NCI-H446 treated with DMSO at 0.1 percent for 48 hours (cell line): ENCODE results near the gene SLC8B1.

Experiments
- DNase-seq: peaks from one replicate; lab custom pipeline; 2025; lab: John Stamatoyannopoulos, UW

Gene SLC8B1

DNA sequence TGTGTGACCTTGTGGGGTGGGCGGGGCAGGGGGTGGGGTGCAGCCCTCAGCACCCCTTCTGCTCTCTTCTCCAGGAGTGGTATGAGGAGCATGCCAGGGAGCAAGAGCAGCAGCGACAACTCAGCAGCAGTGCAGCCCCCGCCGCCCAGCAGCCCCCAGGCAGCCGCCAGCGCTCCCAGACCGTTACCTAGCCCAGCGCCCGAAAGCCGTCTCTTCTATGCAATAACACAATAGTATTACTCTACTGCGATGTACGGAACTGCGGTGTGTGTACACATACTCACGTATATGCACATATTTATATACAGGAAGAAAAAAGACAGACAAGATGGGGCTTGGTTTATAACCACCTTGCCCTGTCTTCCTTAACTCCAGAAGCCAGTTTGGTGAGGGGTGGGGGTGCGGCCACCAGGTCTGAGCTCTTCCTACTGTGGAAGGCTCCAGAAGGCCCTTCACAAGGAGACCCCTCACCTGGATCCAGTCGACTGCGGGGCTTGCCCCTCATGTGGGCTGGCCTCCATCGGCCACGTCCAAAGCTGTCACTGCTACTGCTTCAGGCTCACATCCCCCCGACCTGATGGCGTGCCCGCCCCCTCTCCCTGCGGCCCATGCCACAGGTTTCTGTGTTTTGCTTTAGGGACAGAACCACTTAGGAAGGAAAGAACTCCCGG lies 38.9 kb downstream of the SLC8B1 start:
- DNase-seq = no peak

DNA sequence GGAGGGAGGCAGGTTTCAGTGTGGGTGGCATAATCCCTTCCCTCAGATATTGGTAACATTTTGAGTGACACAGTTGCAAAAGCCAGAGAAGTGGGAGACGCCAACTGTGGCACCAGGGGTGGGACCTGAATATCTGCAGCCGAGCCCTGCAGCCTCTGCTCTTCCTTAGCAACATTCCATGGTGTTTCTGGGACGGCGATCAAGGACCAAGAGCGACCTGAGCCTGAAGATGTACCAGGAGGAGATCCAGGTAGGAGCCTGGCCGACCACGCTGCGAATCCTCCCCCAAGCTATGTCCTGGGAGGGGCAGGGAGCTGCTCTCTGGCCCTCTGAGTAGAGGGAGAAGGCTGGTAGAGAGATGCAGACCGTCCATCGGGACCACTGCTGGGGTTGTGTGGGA lies 41.8 kb downstream of the SLC8B1 start:
- no peak for DNase-seq

DNA sequence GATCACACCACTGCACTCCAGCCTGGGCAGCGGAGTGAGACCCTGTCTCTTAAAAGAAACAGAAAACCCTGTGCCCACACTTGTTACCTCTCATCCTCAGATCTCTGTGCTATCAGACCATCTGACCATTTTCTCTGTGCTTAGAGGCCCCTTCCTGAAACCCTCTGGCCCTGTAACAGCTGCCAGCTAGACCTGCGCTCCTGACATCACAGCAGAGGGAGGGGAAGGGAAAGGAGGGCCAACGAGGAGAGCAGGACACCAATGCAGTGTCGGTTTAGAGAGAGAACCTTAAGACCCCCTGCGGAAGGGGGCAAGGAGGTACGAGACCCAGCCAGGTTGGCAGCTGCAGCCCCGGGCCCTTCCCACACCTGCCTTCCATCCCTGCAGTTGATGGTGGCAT lies 42.4 kb downstream of the SLC8B1 start:
- DNase-seq = no peak

DNA sequence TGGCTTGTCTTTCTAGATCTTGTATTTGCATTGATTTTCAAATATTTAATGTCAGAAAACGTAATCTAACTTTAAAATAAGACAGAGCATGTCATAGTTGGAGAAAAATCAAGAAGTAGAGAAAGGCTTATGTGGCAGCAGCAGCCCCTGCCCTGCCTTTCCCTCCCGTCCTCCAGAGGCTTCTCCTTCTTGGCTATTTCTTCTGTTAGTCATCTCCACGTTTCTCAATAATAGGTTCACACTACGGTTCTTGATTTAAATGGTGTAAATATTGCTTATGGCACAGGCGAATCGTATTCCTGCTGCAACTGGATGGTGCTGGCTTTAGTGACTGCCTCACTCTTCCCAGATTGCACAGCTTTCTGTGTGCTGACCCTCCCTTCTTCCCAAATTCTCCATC lies 42.8 kb downstream of the SLC8B1 start:
- DNase-seq = no peak

DNA sequence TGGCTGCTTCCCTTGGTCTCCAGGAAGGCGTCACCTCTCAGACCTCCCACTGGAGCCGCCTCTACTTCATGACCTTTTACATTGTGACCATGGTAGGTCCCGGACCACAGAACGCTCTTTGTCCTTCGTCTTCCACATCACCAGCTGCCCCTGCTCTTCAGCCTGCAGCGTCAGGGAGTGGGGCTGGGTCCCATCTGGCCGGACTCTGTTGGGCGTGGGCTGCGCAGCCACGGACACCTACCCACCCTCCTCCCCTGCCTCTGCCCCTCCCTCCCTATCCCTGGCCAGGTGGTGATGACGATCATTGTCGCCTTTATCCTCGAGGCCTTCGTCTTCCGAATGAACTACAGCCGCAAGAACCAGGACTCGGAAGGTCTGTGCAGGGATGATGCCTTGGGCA lies 43.3 kb downstream of the SLC8B1 start:
- DNase-seq = no peak

DNA sequence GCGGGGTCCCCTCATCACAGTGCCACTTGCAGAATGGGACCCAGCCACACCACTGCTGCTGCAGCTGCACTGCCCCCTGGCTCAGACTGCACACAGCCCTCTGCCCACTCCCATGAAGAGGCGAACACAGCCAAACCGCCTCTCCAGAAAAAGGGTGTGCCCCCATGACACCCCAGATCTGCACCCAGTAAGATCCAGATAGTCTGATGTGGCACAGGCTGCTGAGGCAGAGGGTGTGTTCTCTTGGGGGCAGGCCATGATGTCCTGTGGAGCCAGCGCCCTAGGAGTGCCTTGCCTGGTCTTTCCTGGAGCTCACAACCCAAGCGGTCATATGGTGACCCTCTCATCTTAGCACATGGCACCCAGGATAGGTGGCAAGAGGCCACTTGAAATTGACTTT lies 44.4 kb downstream of the SLC8B1 start:
- no peak for DNase-seq

DNA sequence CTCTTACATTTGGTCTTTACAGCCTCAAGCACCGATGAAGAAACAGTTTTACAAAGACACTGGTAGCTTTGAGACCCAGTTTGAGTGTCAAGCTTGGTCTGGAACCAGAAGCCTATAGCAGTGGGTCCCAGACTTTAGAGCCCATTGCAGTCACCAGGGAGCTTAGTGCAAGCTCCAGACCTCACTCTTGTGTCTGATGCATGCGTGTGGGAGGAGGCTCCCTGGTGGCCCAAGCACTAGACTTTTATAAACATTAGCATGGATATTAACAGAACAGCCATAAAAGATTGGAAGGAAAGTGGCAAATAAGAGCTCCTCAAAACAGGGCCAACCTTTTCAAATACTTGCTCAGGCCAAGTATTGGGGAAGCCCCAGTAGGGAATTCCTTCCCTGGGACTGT lies 45.5 kb downstream of the SLC8B1 start:
- no peak for DNase-seq

DNA sequence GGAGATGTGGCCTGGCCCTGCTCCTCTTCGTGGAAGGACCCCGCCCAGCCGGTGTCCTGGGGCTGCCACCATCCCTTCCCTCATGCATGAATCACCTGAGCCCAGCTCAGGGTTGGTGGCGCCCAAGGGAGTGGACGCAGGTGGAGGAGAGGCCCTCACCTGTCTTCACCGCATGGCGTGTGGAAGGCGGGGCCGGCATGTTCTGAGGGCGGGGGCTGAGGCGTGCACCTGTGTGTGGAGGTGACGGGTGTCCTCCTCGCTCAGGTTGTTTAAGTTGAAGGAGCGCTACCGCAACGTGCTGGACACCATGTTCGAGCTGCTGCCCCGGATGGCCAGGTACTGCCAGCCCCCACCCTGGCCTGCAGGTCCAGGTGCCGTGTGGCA lies 47.0 kb downstream of the SLC8B1 start:
- no peak for DNase-seq

DNA sequence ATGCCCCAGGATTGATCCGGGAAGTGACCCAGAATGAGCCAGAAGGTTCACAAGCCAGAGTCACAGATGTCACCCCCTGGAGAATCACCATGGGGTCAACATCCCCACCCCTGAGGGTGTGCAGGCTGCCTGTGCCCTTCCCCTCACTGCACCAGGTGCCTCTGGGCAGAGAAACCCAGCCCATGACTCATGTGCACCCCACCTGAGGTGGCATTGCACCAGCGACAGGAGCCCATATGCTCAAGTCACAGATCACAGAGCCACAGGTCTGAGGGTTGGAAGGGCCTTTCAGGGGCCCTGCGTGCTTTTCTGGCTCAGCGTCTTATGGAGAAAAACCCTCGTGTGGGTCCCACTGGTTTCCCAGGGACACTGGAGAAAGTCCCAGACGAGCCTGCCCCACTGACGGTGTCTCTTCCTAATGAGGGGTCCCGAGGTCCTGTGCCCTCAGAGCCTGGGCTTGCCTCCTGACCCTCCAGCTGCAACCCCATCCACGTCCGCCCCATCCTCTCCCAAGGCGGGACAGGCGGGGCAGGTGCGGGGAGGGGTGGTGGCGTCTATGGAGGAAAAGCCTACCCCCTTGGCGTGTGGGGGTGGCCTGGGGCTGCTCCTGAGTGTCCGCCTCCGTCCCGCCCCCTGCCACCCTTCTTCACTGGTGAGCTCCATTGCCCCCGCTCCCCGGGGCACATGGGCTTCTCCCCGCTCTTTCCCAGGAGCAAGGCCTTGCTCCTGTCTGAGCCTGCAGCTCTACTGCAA lies 47.6 kb downstream of the SLC8B1 start:
- DNase-seq = no peak

DNA sequence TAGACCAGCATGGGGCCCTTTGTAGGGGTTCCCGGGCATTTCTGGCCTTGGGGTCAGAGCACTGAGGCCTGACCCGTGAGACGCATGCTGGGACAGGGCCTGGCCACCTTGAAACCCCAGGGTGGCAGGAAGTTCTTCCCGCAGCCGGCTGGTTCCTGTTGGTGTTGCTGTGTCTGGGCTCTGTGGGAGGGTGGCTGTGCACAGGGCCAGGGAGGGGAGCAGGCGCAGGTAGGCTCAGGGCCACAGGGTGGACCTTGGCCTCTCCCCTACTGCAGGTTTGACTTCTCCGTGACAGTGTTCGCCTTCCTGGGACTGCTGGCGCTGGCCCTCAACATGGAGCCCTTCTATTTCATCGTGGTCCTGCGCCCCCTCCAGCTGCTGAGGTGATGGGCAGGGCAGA lies 48.2 kb downstream of the SLC8B1 start:
- DNase-seq = no peak

DNA sequence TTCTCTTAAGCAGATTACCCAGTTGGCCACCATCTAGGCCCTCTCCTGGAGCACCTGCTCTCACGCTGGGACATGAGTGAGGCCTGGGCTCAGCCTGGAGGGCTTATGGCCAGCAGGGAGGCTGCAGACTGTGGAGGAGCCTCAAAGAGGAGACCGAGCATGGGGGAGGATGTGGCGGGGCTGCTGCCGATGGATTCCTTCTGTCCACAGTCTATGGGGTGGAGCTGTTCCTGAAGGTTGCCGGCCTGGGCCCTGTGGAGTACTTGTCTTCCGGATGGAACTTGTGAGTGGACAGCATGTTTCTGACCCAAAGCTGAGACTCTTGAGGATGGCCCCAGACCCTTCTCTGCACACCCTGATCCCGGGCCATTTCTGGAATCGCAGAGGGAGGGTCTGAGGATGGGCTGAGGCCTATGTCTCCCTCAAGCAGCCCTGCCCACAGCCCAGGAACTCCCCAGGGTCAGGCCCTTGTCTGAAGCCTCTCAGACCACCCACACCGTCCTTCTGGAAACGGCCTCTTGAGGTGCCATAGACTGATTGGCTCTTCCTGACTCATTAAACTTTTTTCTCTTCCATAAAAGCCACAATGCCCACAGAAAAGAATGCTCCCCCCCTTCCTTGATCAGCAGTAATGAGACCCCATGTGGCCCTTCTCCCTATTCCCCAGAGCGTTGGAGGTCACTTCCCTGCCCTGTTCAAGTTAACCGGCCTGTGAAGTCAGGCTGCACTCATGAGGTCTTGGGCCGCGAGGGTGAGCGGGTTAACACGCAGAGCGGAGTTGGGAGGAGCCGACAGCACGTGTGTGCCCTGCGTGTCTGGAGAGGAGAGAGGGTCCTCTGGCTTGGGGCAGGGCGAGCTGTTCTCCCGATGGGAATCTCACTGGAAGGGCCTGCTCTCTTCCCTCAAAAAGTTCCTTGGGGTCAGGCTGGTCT lies 49.0 kb downstream of the SLC8B1 start:
- no peak for DNase-seq

DNA sequence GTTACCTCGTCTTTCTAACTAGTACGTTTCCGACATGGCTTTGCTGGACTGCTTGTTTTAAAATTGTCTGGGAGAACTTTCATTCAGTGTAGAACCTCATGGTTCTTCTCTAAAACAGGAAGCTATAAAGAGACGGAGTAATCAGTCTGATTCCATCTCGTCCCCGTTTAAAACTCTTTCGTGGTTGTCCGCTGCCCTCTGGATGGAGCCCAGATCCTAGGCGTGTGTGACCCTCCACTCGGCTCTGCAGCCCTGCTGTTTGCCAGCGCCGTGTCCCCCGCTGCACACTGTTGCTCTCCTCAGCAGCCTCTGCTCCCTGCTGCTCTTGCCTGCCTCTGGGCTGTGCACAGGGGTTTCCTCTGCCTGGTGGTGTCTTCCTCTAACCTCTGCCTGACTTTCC lies 50.2 kb downstream of the SLC8B1 start:
- DNase-seq = no peak

DNA sequence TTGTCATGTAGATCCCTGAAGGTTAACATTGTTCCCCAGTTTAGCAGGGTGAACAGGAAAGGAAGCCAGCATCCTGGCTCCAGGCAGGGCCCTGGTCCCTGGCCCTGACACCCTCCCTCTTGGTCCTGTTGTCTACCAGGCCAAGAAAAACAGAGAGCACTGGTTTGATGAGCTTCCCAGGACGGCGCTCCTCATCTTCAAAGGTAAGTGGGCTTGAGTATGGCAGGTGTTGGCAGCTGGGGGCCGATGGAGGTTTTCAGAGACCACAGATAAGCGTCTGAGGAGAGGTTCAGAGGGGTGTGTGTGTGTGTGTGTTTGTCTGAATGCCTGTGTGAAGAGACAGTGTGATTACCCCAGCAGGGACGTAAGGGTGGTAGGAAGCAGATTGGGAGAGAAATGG lies 56.3 kb downstream of the SLC8B1 start:
- no peak for DNase-seq

DNA sequence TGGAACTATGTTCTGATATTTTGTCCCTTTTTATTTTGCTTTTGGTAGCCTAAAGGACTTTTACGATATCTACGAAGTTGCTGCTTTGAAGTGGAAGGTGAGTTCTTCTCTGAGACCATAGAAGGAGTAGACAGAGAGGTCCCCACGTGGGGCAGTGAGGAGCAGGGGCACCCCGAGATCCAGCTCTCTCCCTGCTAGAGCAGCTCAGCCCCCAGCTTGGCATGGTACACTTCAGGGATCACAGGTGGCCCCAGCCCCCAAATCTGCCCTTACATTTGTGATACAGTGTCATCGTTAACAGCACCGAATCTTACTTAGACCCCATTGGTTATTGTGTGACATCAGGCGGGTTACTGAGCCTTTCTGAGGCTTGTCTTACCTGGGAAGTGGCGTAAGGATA lies 56.8 kb downstream of the SLC8B1 start:
- no peak for DNase-seq

DNA sequence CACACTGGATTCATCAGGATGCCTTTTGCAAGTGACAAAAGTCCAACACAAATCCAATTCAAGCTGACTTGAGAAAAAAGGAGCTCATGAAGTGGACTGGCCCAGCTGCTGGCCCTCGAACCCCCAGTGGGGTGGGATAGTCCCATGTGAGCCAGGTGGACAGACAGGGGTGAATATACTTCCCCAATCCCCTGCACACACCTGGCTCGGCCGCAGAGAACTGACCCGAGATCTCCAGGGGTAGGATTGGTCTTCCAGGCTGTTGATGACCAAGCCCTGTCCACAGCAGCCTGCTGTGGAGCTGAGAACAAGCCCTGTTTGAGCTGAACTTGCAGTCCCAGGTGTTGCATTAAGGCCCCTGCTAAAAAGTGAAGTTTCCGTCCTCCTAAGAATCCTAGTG lies 57.4 kb downstream of the SLC8B1 start:
- DNase-seq = no peak

DNA sequence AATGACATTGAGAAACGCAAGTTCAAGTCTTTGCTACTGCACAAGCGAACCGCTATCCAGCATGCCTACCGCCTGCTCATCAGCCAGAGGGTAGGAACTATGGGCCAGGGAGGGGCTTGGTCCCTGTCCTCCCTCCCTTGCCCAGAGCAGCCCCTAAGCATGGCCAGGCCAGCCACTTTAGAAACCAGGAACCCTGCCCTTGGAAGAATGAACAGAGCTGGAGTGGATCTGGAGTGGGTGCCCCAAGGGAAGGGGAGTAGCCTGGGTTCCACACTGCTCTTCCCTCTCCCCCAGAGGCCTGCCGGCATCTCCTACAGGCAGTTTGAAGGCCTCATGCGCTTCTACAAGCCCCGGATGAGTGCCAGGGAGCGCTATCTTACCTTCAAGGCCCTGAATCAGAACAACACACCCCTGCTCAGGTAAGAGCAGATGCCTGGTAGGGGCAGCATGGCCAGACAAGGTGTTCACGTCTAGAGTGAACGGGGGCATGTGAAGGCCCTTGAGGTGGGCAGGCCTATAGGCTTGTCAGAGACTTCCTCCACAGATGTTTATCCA lies 57.9 kb downstream of the SLC8B1 start:
- DNase-seq = no peak

DNA sequence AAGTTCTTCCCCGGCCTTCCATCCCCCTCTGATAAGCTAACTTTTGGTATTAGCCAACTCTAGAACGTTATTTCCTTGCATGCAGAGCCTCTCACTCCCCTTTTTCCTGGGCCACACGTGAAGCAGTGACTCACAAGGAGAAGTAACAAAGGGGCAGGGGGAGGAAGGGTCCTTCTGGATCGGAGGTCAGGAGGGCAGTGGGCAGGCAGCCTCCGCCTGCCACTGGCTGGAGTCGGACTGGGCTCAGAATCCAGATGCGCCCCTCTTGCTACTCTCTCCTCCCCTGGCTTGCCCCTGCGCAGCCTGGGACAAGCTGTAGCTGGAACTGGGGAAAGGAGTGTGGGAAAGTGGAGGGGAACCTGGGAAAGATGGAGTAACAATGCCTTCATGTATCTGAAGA lies 58.6 kb downstream of the SLC8B1 start:
- no peak for DNase-seq

DNA sequence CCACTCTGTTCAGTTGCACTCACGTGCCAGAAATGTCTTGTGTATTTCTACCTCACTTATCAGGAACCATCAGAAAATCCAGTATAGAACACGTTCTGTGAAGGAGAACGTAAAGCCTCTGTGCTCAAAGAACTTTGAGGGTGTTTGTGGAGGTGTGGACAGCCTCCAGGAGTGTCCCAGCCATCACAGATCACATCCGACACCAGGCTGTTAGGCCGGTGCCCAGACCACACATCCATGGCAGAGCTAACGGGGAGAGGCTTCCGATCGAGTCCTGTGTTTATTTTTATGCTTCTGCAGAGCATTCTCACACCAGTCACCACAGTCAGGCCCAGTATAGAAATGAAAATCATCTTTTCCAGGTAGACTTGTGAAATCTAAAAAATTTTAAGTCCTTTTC lies 60.1 kb downstream of the SLC8B1 start:
- DNase-seq = no peak

DNA sequence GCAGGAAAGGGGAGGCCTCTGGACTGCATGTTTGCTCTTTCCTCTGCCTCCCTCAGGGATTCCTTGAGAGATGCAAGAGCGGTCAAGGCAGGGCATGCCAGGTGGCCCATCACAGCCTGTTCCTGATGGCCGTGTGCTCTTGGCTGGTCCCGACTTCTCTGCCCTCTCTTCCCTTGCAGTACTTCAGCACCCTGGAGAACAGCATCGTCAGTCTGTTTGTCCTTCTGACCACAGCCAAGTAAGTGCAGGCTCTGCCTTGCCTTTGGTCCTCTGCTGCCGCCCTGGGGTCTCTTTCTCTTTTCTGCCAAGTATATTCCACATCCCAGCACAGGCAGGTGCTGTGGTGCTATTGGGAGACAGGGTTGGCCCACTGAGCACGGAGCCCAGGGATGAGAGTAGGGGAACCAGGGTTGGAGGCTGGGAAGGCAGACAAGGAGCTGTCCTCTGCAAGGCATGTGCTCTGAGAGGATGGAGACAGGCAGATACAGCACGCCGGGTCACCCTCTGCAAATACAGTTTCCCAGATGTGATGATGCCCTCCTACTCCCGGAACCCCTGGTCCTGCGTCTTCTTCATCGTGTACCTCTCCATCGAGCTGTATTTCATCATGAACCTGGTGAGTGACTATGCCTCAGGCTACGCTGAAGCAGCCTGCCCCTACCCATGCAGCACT lies 61.7 kb downstream of the SLC8B1 start:
- DNase-seq = no peak

DNA sequence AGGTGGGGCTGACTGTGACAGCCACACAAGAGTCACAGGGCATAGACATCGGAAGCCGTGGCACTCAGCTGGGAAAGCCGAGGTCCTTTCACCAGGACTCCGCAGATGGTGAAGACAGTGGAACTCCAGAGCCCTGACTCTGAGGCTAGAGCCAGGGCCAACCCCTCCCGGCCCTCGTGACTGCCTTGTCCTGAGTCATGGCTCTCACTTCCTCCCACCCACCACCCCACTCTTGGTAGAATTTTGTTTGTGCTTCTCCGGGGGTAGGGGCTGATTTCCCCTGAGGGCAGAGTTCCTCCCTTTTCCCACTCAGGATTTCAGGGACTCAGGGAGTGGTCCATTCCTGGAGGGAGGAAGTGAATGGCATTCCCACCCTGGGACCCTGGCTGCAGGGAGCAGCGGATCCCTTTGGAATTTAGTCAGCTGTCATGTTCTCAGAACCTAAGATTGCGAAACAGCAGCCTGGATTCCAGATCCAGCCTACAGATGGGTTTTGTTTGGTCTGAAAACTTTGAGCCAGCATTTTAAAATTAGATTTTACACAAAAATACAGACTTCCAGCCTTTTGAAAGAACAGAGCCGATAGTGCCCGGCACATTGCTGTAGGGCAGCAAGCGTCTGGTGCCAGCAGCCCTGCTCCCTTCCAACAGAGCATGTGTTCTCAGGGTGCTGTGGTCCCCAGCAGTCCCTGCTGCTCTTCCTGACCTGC lies 62.9 kb downstream of the SLC8B1 start:
- DNase-seq = no peak

DNA sequence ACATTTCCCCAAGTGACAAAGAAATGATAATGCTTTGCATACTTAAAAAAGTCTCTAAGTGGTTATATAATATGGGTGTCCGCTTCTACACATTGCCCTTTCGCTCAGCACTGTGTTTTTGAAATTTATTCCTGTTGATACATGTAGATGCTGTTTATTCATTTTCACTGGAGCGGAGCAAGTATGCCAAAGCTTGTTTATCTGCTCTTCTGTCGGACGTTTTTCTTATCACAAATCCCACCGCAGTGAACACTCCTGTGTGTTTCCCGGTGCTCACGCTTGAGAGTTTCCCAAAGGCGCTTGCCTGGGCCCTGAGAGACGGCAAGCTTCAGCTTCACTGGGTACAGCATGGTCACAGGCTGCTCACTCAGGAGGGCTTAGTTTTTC lies 63.5 kb downstream of the SLC8B1 start:
- DNase-seq = no peak

DNA sequence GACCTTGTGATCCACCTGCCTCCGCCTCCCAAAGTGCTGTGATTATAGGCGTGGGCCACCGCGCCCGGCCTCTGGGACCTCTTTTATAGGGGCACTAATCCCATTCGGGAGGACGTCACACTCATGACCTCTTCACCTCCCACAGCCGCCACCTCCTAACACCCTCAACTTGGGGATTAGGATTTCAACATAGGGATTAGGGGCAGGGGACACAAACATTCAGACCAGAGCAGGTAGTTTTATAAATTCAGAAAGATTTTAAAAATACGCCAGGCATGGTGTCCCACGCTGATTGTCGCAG lies 64.2 kb downstream of the SLC8B1 start:
- no peak for DNase-seq
